Measurements from ENCODE around the gene HIC1.

HIC1 gene

DNA sequence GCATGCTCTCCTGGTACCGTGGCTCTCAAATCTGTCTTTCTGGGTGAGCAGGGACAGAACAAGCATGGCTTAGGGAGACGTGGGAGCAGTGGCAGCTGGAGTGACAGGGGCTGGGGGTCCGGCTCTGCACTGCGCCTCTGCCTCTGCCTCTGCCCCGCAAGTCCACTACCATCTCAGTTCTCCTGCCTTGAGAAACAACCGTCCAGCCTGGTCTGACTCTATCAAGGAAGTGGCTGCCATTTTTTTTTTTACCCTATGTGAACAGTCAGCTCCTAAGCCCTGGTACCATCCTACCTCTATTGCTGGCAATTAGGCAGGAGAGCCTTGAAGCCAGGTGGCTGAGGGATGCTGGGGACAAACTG, 16.1 kb downstream of the HIC1 start:
- TF ChIP-seq ISL1 (CRISPR knock-in tag; IDR thresholded peaks at IDR 0.05) (no peak), ARNTL (CRISPR knock-in tag; IDR thresholded peaks at IDR 0.05; ENCODE audit: borderline replicate concordance, low read depth) (no peak), RARB (CRISPR knock-in tag; IDR thresholded peaks at IDR 0.05) (no peak), OSR1 (CRISPR knock-in tag; IDR thresholded peaks at IDR 0.05) (no peak), SNAI2 (CRISPR knock-in tag; IDR thresholded peaks at IDR 0.05) (no peak), ZC3H10 (CRISPR knock-in tag; IDR thresholded peaks at IDR 0.05) (no peak), ZNF8 (CRISPR knock-in tag; IDR thresholded peaks at IDR 0.05) (no peak), ZNF565 (CRISPR knock-in tag; conservative IDR thresholded peaks at IDR 0.05; ENCODE audit: low read depth) (no peak), PPARA (CRISPR knock-in tag; IDR thresholded peaks at IDR 0.05; ENCODE audit: borderline replicate concordance) (no peak), ESRRG (CRISPR knock-in tag; IDR thresholded peaks at IDR 0.05) (no peak), ZFP3 (CRISPR knock-in tag; IDR thresholded peaks at IDR 0.05) (no peak), TCF4 (CRISPR knock-in tag; IDR thresholded peaks at IDR 0.05; ENCODE audit: borderline replicate concordance) (no peak)
- TF ChIP-seq, protein P1, sequence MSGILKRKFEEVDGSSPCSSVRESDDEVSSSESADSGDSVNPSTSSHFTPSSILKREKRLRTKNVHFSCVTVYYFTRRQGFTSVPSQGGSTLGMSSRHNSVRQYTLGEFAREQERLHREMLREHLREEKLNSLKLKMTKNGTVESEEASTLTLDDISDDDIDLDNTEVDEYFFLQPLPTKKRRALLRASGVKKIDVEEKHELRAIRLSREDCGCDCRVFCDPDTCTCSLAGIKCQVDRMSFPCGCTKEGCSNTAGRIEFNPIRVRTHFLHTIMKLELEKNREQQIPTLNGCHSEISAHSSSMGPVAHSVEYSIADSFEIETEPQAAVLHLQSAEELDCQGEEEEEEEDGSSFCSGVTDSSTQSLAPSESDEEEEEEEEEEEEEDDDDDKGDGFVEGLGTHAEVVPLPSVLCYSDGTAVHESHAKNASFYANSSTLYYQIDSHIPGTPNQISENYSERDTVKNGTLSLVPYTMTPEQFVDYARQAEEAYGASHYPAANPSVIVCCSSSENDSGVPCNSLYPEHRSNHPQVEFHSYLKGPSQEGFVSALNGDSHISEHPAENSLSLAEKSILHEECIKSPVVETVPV (CRISPR knock-in tag; IDR thresholded peaks at IDR 0.05): no peak
- TF ChIP-seq, protein P2, sequence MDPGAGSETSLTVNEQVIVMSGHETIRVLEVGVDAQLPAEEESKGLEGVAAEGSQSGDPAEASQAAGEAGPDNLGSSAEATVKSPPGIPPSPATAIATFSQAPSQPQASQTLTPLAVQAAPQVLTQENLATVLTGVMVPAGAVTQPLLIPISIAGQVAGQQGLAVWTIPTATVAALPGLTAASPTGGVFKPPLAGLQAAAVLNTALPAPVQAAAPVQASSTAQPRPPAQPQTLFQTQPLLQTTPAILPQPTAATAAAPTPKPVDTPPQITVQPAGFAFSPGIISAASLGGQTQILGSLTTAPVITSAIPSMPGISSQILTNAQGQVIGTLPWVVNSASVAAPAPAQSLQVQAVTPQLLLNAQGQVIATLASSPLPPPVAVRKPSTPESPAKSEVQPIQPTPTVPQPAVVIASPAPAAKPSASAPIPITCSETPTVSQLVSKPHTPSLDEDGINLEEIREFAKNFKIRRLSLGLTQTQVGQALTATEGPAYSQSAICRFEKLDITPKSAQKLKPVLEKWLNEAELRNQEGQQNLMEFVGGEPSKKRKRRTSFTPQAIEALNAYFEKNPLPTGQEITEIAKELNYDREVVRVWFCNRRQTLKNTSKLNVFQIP (CRISPR knock-in tag; IDR thresholded peaks at IDR 0.05; ENCODE audit: borderline replicate concordance, low read depth): no peak
- TF ChIP-seq, protein P3, sequence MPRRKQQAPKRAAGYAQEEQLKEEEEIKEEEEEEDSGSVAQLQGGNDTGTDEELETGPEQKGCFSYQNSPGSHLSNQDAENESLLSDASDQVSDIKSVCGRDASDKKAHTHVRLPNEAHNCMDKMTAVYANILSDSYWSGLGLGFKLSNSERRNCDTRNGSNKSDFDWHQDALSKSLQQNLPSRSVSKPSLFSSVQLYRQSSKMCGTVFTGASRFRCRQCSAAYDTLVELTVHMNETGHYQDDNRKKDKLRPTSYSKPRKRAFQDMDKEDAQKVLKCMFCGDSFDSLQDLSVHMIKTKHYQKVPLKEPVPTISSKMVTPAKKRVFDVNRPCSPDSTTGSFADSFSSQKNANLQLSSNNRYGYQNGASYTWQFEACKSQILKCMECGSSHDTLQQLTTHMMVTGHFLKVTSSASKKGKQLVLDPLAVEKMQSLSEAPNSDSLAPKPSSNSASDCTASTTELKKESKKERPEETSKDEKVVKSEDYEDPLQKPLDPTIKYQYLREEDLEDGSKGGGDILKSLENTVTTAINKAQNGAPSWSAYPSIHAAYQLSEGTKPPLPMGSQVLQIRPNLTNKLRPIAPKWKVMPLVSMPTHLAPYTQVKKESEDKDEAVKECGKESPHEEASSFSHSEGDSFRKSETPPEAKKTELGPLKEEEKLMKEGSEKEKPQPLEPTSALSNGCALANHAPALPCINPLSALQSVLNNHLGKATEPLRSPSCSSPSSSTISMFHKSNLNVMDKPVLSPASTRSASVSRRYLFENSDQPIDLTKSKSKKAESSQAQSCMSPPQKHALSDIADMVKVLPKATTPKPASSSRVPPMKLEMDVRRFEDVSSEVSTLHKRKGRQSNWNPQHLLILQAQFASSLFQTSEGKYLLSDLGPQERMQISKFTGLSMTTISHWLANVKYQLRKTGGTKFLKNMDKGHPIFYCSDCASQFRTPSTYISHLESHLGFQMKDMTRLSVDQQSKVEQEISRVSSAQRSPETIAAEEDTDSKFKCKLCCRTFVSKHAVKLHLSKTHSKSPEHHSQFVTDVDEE (CRISPR knock-in tag; IDR thresholded peaks at IDR 0.05): no peak
- no peak for ATAC-seq

DNA sequence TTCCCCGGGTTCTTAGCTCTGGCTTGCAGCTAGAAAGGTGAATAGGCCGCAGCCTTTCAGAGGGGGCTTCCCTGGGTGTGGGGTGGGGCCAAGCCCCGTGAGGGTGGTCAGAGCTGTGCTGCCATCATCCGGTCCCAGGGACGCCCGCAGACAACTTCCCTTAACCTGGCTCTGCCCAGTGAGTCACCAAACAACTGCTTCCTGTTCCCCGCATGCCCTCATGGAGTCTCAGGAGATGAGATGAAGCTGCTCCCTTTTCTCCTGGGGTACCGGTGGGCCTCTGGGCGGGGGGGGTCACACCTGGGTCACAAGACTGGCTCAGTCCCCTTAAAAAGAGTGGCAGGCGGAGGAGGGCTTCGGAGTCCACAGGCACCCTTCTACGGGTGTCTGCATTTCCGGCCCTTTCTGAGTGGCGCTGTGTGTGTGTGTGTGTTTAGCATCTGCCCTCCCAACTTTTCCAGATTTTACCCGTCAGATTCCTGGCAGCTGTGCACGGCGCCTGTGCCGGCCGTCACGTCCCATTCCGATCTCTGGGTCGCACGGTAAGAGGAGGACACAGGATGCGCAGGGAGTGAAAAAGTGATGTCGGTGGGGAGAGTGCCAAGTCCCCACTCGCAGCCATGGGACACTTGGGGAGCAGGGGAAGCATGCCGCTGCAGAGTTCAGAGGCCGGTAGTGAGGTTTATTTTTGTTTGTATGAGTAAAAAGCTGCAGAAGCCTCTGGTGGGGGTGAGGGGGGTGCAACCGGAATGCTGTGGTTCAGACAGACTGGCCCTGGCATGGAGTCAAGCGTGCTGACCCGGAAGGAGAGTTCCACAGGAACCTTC, 16.8 kb downstream of the HIC1 start:
- TF ChIP-seq RARB (CRISPR knock-in tag; IDR thresholded peaks at IDR 0.05) (no peak), SNAI2 (CRISPR knock-in tag; IDR thresholded peaks at IDR 0.05) (no peak), ISL1 (CRISPR knock-in tag; IDR thresholded peaks at IDR 0.05) (no peak), ZFP3 (CRISPR knock-in tag; IDR thresholded peaks at IDR 0.05) (no peak), ESRRG (CRISPR knock-in tag; IDR thresholded peaks at IDR 0.05) (no peak), GLIS3 (CRISPR knock-in tag; IDR thresholded peaks at IDR 0.05) (no peak)
- ATAC-seq: no peak

DNA sequence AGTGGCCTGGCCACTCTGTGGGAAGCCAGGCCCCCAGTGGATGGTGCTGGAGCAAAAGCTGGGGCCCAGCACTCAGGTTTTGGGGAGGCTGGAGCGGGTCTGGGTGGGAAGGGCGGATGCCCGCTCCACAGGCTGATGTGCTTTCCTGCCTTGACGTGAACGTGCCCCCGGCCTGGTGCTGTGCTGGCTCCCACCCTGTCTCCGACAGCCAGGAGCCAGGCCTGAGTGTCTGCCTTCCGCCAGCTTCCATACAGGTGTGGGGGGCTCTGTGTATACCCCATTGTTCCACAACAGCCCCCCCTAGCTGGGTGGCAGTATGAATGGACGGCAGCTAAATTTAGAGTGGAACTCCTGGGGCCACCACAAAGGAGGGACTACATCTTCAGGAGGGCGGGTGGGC, 20.0 kb downstream of the HIC1 start:
- ATAC-seq: no peak
- TF ChIP-seq ZFP30 (CRISPR knock-in tag; IDR thresholded peaks at IDR 0.05): no peak
- TF ChIP-seq ZFP3 (CRISPR knock-in tag; IDR thresholded peaks at IDR 0.05): no peak
- TF ChIP-seq OSR1 (CRISPR knock-in tag; IDR thresholded peaks at IDR 0.05): no peak
- no peak for TF ChIP-seq GLIS3 (CRISPR knock-in tag; IDR thresholded peaks at IDR 0.05)

DNA sequence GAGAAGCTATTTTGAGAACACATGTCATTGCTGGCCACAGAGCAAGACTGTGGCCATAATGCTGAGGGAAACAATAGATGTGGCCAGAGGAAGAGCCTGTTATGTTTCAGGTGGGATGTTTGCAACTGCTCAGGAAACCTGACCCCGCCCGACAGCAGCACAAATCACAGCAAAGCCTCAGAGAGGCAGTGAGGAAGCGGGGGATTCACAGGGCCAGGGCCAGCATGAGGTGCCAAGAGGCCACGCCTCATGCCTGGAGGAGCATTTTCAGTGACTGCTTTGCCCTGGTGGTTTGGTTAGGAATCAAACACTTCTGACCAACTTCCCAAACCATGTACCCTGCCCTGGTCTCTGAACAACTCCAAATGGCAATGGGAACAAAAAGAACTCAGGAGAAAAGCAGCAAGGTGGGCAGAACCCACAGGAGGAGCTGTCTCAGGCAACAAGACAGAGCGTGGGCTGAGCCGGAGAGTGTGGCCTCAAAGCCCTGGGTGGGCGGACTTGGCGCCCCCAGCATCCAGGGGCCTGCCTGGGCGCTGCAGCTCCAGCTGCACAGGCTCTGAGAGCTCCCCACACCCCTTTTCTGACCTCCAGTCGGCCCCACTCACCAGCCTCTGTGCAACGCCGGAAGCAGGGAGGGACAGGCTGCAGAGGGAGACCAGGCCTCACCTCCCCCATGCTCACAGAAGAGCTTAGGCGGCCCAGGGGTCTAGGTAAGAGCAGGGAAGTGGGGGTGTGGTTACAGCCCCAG, 20.6 kb downstream of the HIC1 start:
- peak; percentile 49; the same call in 2 of the 3 replicates for ATAC-seq
- TF ChIP-seq ZNF70 (CRISPR knock-in tag; IDR thresholded peaks at IDR 0.05) (peak; percentile 74; the same call in 1 of the 2 replicates), ZNF565 (CRISPR knock-in tag; conservative IDR thresholded peaks at IDR 0.05; ENCODE audit: low read depth) (peak; percentile 8; the same call in 1 of the 2 replicates), GLIS3 (CRISPR knock-in tag; IDR thresholded peaks at IDR 0.05) (0 out of 2 replicates have a peak, but pooled peaks have one; percentile 60), ARNTL (CRISPR knock-in tag; IDR thresholded peaks at IDR 0.05; ENCODE audit: borderline replicate concordance, low read depth) (no peak)
- TF ChIP-seq, protein P3 (CRISPR knock-in tag; IDR thresholded peaks at IDR 0.05): peak; percentile 74
- TF ChIP-seq, protein P1 (CRISPR knock-in tag; IDR thresholded peaks at IDR 0.05): no peak
